HepG2 (cell line): Measurements from ENCODE around the gene NPTXR. TPM values are rescaled to one million over a fixed set of nuclear protein-coding genes. Genes with fewer than 3 reads are reported as not detected.

Experiments used
- ATAC-seq: fragments of 200-7000 bp; cut with Tn5 transposase; 3 replicates; pipeline ENCODE4 v1.9.1; 2020; ENCODE audit warnings: mild to moderate bottlenecking, moderate library complexity
- BruUV-seq: library from RNA; stranded (reverse); fragments of 400-500 nt; replicated peaks from 2 replicates; lab custom pipeline; 2021; lab: Mats Ljungman, UMichigan
- CTCF ChIA-PET: fragments of 300-600 bp; formaldehyde crosslinking; extraction: SDS; loops from one replicate; lab custom pipeline; 2021; ENCODE audit warnings: low total read pairs, inconsistent platforms, low intra/inter-chr PET ratio; lab: Yijun Ruan, JAX
- POLR2A ChIA-PET: fragments of 350-600 bp; sonication (Branson Sonifier 250); formaldehyde crosslinking; loops from one replicate; lab custom pipeline; 2020; ENCODE audit warnings: antibody characterized with exemption, inconsistent platforms; lab: Yijun Ruan, JAX
- DNase-seq: peaks from one replicate; pipeline ENCODE4 v3.0.0-alpha.2; 2015; ENCODE audit warnings: low spot score
- FAIRE-seq: peaks from 3 replicates; lab custom pipeline; 2011; peaks lifted over from hg19 to GRCh38; lab: Jason Lieb, UNC
- H2AFZ ChIP-seq: one replicate; pipeline ENCODE4 v1.6.1; 2011; ENCODE audit warnings: low read length, inconsistent platforms
- H3K27ac ChIP-seq: fragments of 300-600 bp; 3 replicates; pipeline ENCODE4 v1.8.0; 2011; ENCODE audit warnings: mixed run types, mild to moderate bottlenecking, mixed read lengths, low read length, inconsistent platforms; ENCODE audit not compliant: insufficient read depth; ENCODE audit errors: extremely low read length
- H3K27me3 ChIP-seq, 2 experiments: fragments of 200-600 bp in 1 of 2; 2 replicates in 1 of 2; 3 replicates in 1 of 2; pipeline versions ENCODE4 v1.6.0 to v1.8.0; 2011; ENCODE audit warnings: low read length in 2 of 2, mild to moderate bottlenecking in 2 of 2, moderate library complexity in 2 of 2, inconsistent platforms in 1 of 2; ENCODE audit not compliant: insufficient read depth in 2 of 2, control insufficient read depth in 1 of 2
- H3K36me3 ChIP-seq, 2 experiments: fragments of 200-600 bp in 1 of 2; replicated peaks in 1 of 2; 2 replicates in 1 of 2; 3 replicates in 1 of 2; pipeline versions ENCODE4 v1.5.1 to v1.8.0; 2011; ENCODE audit warnings: low read length in 2 of 2, inconsistent platforms in 1 of 2; ENCODE audit not compliant: insufficient read depth in 2 of 2, control insufficient read depth in 1 of 2
- H3K4me1 ChIP-seq: 2 replicates; pipeline ENCODE4 v1.5.1; 2012; ENCODE audit warnings: low read length, inconsistent platforms; ENCODE audit not compliant: insufficient read depth
- H3K4me2 ChIP-seq: 2 replicates; pipeline ENCODE4 v1.6.0; 2011; ENCODE audit warnings: low read depth, low read length, inconsistent platforms
- H3K4me3 ChIP-seq, 3 experiments: fragments of 200-600 bp in 1 of 3; sonication (generic), shearing (Covaris generic) in 1 of 3; replicated peaks in 1 of 3; 2 replicates each; pipeline ENCODE4 v1.5.1; 2011 to 2016; ENCODE audit warnings: low read length in 3 of 3, inconsistent platforms in 2 of 3, low read depth in 2 of 3, mild to moderate bottlenecking in 2 of 3, control low read depth in 1 of 3, mixed read lengths in 1 of 3; ENCODE audit not compliant: insufficient read depth in 1 of 3
- H3K79me2 ChIP-seq: one replicate; pipeline ENCODE4 v1.6.1; 2011; ENCODE audit warnings: low read length, inconsistent platforms; ENCODE audit not compliant: insufficient read depth
- H3K9ac ChIP-seq: 2 replicates; pipeline ENCODE4 v1.6.0; 2011; ENCODE audit warnings: mild to moderate bottlenecking, low read depth, low read length, inconsistent platforms; ENCODE audit not compliant: insufficient read depth
- H3K9me3 ChIP-seq: 2 replicates; pipeline ENCODE4 v1.5.1; 2012; ENCODE audit warnings: mild to moderate bottlenecking, low read length
- H4K20me1 ChIP-seq: 2 replicates; pipeline ENCODE4 v1.6.0; 2011; ENCODE audit warnings: inconsistent platforms, mild to moderate bottlenecking, low read length, moderate library complexity; ENCODE audit not compliant: insufficient read depth
- POLR2G ChIP-seq: fragments of 200-400 bp; formaldehyde crosslinking; IDR thresholded peaks from 2 replicates; pipeline ENCODE4 v1.6.1; 2018; ENCODE audit warnings: mild to moderate bottlenecking, low read depth, low read length, moderate library complexity
- SALL2 ChIP-seq: sonication (generic); formaldehyde crosslinking; IDR thresholded peaks from 2 replicates; pipeline ENCODE4 v1.8.1; 2023; ENCODE audit warnings: mild to moderate bottlenecking, missing genetic modification reagents, inconsistent platforms
- WGBS: methylation state at CpG from one replicate; pipeline ENCODE4 v1.1.6; 2017; ENCODE audit warnings: low lambda C conversion rate; 5-methylcytosine and 5-hydroxymethylcytosine counted together
- in situ Hi-C: cut with HindIII; loops from 2 replicates; pipeline ENCODE4 v1.10.0; 2017; ENCODE audit warnings: low pct_unique_long_range_greater_than_20kb; ENCODE audit not compliant: extremely low pct_ligation_motif_present
- intact Hi-C: fragments of 100-400 bp; cut with micrococcal nuclease; formaldehyde crosslinking; loops from one replicate; pipeline ENCODE4 v1.10.0; 2022; ENCODE audit not compliant: unreplicated experiment
- polyA plus RNA-seq, 8 experiments: library from polyadenylated mRNA; depleted of rRNA in 3 of 8; stranded (reverse) in 7 of 8; unstranded in 1 of 8; fragments of >200 nt; fragmentation: Illumina TruSeq in 4 of 8; extraction: Trizol in 4 of 8; gene quantifications; 2 replicates each; pipeline versions ENCODE4 v1.2.1 to v1.2.3, GENCODE V29; 2011 to 2016; ENCODE audit warnings: low read depth in 4 of 8, missing spikeins in 1 of 8, mixed read lengths in 1 of 8; ENCODE audit not compliant: insufficient read depth in 1 of 8
- total RNA-seq, 5 experiments: library from RNA; depleted of rRNA; stranded (reverse); fragments of >200 nt; fragmentation: Illumina TruSeq; extraction: Trizol; gene quantifications; 2 replicates each; pipeline ENCODE4 v1.2.3, GENCODE V29; 2016; ENCODE audit warnings: low read depth in 1 of 5
- TF ChIP-seq, protein P1 (sequence below): sonication (generic); formaldehyde crosslinking; IDR thresholded peaks from 2 replicates; pipeline ENCODE4 v1.5.1; 2020; ENCODE audit warnings: mild to moderate bottlenecking, missing genetic modification reagents, moderate library complexity

Gene NPTXR
- total and polyA plus RNA-seq, 2 of the 13 experiments (the other 11 are each of a cell fraction or from before 2014, with no cell fraction given), result 2.6 to 4.8 TPM

DNA sequence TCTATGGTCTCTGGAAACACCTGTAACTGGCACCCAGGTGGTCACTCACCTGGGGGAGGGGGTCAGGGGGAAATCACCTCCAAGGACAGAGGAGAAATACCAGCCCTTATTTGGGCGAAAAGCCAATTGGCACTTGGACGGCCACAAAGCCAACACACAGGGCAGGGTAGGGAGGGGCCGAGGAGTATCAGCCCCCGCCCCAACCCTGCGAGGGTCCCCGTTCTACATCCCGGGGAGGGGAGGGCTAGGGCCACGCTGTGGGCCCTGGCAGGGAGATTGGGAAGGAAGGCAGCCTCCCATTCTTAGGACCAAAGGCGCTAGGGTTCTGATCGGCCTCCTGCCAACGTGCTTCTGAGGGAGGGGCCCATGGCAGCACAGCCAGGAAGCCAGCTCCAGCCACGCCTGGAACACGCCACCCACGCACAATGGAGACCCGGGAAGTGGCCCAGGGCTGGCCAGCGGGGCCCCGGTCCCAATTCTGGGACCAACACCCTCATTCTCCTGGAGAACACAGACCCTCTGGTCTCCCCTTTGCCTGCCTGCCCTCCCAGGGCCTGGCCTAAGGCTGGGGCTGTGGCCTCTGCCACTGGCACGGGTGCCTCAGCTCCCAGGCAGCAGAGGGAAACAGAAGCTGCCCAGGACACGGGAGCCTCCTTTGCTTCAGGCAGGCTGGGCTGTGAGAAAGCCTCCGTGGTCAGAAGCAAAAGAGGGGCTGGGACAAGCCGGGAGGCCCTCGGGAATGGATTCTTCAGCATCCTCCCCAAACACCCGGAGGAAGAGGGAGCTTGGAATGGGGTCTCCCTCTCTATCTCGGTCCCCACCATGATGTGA is 20.7 kb upstream of the NPTXR start:
- Histone ChIP-seq H3K79me2 (no peaks in the 10 kb centered on the region), H3K4me3 (no peak overlapping the region), H4K20me1 (0 out of 2 replicates have a peak, but pooled peaks cover 3% of the 10 kb centered on the region), H3K27ac (no peak overlapping the region), H3K4me1 (peaks cover 44% of the 10 kb centered on the region), H3K27me3 (no peaks in the 10 kb centered on the region), H3K36me3 (no peaks in the 10 kb centered on the region; a peak in 1 of 5 replicates), H2AFZ (no peak overlapping the region), H3K9me3 (no peaks in the 10 kb centered on the region), H3K9ac (no peak overlapping the region), H3K4me2 (no peak overlapping the region)
- TF ChIP-seq SALL2 (CRISPR knock-in tag) (no peak), POLR2G (peak; percentile 17; the same call in 1 of the 2 replicates)
- TF ChIP-seq, protein P1, sequence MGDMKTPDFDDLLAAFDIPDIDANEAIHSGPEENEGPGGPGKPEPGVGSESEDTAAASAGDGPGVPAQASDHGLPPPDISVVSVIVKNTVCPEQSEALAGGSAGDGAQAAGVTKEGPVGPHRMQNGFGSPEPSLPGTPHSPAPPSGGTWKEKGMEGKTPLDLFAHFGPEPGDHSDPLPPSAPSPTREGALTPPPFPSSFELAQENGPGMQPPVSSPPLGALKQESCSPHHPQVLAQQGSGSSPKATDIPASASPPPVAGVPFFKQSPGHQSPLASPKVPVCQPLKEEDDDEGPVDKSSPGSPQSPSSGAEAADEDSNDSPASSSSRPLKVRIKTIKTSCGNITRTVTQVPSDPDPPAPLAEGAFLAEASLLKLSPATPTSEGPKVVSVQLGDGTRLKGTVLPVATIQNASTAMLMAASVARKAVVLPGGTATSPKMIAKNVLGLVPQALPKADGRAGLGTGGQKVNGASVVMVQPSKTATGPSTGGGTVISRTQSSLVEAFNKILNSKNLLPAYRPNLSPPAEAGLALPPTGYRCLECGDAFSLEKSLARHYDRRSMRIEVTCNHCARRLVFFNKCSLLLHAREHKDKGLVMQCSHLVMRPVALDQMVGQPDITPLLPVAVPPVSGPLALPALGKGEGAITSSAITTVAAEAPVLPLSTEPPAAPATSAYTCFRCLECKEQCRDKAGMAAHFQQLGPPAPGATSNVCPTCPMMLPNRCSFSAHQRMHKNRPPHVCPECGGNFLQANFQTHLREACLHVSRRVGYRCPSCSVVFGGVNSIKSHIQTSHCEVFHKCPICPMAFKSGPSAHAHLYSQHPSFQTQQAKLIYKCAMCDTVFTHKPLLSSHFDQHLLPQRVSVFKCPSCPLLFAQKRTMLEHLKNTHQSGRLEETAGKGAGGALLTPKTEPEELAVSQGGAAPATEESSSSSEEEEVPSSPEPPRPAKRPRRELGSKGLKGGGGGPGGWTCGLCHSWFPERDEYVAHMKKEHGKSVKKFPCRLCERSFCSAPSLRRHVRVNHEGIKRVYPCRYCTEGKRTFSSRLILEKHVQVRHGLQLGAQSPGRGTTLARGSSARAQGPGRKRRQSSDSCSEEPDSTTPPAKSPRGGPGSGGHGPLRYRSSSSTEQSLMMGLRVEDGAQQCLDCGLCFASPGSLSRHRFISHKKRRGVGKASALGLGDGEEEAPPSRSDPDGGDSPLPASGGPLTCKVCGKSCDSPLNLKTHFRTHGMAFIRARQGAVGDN (CRISPR knock-in tag), result 0 out of 2 replicates have a peak, but pooled peaks have one; percentile 10
- in situ Hi-C loops (no loop called here), intact Hi-C loops (no loop called here)
- WGBS, result 76% methylated on average over 9 of the region's 24 CpGs
- no TSS peak for BruUV-seq
- FAIRE-seq (no peak), ATAC-seq (no peak), DNase-seq (no peak)
- ChIA-PET POLR2A (no interaction called here), CTCF (no interaction called here)
